NCI-H82 treated with DMSO at 0.1 percent for 48 hours (cell line): ENCODE measurements around the gene ATXN10.
A peak's percentile ranks its signal among the peaks of the same experiment; 100 is the strongest.
"Not testable (repeated sequence)": the region's sequence is repeated elsewhere in the genome, so short reads cannot be mapped to it uniquely, and the experiment has no call there.

Experiments
- DNase-seq: peaks from one replicate; lab custom pipeline; 2025; ENCODE audit not compliant: unreplicated experiment; lab: John Stamatoyannopoulos, UW

The ATXN10 gene

GRCh38 chr22:45671783-45672563 is at the start of gene ATXN10:
Gene ATXN10 (plus strand): TSS chr22:45671834. CDS start chr22:45672064, 230 bp downstream.
- DNase-seq: no peak

DNA sequence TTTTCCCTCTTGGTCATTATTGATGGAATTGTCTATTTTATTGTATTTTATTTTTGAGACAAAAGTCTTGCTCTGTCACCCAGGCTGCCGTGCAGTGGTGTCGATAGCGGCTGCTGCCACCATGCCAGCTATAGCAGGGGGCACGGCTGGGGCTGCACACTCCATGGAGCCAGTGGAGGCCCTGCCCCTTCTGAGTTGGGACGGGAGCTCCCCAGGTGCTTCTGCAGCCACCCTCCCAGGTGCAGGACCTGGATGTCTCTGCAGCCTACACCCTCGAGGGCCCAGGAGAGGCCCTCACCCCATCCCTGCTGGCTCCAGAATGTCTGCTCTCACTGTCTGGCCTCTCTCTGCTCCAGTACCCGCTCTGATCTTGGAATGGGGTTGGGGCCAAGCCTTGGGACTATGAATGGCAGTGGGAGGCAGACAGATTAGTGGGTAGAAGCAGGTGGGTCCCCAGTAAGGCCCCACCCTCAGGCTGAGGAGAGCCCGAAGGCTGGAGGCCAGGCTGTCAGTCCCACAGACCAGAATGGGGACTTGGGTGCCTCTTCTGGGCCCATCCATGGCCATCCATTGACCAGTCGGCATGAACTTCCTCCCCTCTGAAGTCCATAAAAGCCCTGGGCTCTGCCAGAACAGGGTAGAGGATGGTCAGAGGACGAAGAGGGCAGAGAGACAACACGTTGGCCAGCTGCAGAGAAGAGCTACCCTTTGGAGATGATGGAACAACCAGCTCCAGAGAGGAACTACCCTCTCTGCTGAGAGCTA is 49.6 kb upstream of the ATXN10 start:
- no peak for DNase-seq

DNA sequence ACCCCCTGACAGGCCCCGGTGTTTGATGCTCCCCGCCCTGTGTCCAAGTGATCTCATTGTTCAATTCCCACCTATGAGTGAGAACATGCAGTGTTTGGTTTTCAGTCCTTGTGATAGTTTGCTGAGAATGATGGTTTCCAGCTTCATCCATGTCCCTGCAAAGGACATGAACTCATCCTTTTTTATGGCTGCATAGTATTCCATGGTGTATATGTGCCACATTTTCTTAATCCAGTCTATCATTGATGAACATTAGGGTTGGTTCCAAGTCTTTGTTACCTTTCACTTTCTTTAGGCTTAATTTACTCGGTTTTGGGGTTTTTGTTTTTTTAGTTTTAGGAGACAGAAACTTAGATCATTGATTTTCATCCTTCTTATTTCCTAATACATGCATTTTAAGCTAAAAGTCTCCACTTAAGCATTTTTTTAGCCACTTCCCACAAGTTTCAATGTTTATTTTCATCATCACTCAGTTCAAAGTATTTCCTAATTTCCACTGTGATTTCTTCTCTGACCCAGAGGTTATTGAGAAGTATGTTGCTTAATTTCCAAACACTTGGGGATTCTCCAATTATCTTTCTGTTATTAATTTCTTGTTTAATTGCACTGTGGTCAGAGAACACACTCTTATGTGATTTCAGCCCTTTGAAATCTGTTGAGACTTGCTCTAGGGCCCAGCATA is 48.0 kb upstream of the ATXN10 start:
- DNase-seq: not testable (repeated sequence)

DNA sequence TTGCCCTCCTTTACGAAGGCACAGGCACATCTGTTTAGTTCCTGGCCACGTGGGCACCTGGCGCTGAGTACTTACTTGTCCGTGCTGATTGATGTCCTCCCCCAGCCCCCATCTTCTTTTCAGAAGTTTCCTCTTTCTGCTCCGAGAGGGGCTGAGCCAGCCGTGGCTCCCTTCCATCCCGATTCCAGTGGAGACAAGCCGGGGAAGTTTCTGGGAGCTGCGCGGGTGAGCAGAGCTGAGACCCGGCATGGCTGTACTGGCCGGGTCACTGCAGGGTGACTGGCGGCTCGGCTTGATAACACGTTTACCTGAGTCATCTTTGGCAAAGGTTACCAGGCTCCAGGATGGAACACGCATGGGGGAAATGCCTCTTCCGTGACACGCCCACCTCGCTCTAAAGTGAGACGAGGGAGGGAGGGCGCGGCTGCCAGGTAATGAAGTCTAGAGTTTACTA is 45.4 kb upstream of the ATXN10 start:
- no peak for DNase-seq

- no peak for DNase-seq
These were observed 44.0 kb upstream of the ATXN10 start for GRCh38 chr22:45627489-45628233.

GRCh38 chr22:45628515-45628914 is 43.1 kb upstream of the ATXN10 start:
- no peak for DNase-seq

- peak; percentile 72 for DNase-seq
These were observed 42.1 kb upstream of the ATXN10 start for GRCh38 chr22:45629469-45630089.

- no peak for DNase-seq
These were observed 41.2 kb upstream of the ATXN10 start for GRCh38 chr22:45630436-45630835.

DNA sequence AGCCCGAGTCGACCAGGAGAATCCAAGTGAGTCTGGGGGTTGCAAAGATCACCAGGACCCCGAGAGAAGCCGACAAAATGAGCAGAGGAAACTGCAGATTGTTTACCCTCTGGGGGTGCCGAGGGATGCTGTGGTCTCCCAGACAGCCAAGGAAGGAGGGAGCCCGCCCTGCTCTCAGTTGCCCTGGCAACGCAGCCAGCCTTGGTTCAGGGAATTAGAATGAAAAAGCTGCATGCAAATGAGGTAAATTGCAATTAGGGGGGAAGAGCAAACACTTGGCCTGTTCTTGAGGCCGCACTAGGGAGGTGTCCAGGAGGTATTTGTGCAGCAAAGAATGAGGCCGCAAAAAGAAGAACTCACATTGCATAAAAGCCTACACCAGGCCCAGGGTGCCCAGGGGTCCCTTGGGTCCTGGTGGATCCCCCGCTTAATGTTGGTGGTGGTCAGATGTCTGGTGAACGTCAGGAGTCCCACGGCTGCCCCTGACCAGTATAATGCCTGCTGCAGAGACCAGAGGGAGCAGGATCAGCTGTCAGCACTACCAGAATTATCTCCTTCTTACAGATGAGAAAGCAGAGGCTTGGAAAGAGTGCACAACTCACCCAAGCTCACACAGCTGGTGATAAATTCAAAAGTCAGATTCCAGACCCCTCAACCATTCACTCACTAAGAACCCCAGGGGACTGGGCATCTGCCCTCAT is 40.3 kb upstream of the ATXN10 start:
- no peak for DNase-seq

DNA sequence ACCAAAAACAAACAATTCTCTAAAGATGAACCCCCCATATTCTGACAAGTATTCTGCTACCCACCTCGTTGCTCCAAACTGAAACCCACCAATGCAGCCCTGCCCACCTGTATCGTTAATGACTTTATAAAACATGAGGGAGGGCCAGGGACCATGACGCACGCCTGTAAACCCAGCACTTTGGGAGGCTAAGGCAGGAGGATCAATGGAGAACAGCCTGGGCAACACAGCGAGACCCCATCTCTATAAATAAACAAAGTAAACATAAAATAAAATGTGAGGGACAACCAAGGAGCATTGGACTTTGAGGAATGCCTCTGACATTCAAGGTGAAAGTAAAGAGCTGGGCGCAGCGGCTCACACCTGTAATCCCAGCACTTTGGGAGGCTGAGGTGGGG is 39.8 kb upstream of the ATXN10 start:
- no peak for DNase-seq

DNA sequence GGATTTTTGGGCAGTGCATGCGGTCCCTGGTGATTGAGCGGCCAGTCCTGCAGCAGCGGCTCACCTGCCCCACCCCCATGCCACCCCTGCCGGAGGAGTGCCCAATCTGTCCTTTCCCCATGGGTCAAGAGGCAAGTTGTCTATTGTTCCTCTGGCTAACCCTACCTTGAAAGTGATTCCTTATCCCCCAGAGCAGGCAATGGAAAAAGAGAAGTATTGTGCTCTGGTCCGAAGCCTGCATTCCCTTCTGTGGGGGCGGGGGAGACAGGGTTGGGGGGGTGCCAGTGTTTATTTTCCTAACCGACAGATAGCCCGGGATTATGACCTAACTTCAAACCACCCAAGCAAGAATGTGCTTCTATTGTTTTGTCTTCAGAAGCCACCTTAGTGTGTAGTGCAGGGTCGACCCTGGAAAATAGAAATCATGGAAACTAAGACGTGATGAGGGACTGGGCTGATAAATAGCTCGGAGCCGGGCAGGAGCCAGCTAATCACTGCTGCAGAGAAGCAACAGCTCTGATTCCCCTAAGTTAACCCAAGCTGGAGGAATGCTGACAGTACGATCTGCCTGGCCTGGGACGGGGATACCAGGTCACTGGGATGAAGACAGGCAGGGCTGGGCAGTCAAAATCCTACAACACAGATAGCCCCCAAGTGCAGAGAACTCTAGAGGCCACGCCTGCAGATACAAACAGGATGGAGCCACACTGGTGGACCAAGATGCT is 38.7 kb upstream of the ATXN10 start:
- no peak for DNase-seq

DNA sequence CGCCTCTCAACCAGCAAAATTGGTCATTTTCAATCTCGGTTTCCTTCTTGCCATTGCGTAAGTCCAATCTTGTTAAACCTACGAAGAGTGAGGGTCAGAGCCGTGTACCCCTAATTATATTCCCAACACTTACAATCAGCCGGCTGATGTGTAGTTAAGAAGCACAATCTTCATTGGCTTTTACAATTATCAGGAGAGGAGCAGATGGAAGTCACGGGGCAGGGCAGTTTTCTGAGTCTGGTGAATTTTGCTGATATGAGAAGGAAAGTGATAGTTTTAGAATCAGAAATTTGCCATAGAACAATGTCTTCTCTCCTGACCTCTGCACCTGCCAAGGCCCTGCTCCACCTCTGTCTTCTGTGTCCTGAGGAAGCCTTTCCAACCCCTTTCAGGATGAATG is 35.0 kb upstream of the ATXN10 start:
- no peak for DNase-seq

DNA sequence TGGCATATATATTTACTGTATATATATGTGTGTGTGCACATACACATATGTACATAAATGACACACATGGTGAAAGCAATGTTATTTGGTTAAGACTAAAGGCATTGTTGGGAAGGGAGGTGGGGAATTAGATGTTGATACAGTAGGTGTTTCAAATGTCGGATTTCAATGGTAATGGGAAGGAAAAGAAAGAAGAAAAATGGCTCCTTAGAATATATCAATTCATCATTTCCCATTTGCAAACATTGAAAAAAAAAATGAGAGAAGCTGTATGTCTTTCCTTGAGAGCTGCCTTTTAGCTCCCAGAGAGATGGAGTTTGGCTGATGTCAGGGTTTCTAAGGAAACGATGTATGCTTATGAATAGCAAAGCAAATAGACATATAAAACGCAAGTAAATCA is 33.4 kb upstream of the ATXN10 start:
- DNase-seq: no peak

DNA sequence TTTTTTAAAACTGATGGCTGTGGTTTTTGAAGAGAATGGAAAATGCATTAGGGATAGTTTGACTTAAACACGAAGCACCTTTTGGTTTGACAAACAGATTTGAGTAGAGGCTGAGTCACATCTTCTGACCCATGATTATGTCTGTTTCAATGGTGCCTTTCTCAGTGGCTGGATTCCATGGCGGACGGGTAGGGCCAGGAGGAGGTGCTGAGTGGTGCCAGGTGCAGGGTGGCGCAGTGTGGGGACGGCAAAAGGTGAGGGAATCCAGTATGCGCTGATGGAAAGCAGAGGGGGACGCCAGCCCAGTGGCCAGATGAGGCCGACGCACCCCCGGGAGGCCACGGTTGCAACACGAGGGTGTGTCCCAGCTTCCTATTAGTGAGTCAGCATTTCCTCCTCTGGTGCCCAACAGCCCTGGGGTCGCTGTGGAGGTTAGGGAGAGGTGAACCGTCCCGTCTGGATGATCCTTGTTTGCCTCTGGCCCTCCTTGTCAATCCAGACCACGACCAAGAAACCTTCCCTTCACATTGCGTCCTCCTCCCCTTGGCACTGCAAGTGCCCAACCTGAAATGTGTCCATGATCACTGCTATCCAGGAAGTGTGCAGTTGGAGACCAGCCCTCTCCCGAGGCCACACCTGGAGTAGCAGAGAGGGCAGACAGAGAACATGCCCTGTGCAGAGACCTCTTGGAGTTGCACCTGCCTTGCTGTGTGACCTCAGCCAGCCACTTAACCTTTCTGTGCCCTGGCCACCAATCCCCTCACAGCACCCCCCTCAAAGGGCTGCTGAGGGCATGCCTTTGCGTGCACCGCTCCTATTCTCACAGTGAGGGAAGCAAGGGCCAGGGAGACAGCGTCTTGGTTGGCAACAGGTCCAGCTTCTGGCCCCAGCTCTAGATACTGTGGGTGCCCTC is 32.5 kb upstream of the ATXN10 start:
- no peak for DNase-seq

DNA sequence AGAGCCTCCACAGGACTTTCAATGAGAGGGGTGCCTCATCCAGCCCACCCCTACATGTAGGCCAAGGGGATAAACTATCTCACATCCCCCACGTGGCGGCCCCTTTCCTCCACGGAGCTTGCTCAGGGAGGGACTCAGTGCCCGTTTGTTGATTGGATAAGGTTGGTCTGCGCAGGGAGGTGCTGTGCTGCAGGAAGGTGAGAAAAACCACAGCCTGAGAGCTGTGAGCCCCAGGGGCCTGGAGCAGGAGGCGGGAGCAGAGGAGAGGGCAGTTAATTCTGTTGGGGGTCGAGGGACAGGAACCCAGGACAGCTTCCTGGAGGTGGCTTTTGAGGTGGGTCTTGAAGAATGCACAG is 31.9 kb upstream of the ATXN10 start:
- DNase-seq: no peak

DNA sequence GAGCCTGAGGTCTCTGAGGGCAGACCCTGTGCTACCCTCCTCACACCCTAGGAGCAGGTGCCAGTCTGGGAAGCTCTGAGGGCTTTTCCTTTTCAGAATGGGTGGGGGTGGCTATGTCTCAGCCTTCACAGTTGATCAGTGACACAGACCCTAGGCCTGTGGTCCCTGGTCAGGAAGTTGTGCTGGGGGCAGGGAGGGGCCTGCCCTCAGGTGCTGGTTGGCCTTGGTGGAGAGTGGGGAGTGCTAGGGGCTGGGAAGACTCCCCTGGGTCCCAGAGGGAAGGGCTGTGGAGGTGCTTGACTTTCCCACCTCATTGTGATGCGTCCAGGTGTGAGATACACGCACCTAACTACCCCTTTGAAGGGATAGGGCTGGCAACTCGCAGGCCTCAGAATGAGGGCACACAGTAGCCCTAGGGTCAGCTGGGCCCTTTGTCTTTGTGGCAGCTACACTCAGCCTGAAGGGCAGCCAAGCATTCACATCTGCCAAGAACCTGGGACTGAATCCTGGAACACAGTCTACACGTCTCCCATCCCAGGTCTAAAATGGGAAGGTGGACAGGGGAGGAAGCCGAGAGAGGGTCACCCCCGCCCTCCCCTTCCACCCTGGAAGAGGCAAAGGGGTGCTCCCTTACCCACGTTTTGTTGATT is 31.2 kb upstream of the ATXN10 start:
- DNase-seq: no peak

- DNase-seq: no peak
These were observed 30.6 kb upstream of the ATXN10 start for GRCh38 chr22:45640941-45641621.
